Activated naive CD4-positive, alpha-beta T cell treated with Interleukin-2 at 50 U/mL for 16 hours (primary cell): Measurements from ENCODE around the gene LRP1.
"Not testable (repeated sequence)": the region's sequence is repeated elsewhere in the genome, so short reads cannot be mapped to it uniquely, and the experiment has no call there.

Experiments
- DNase-seq: peaks from one replicate; pipeline ENCODE4 v3.0.0-alpha.2; 2020

The LRP1 gene

GRCh38 chr12:57112492-57113294 lies 15.6 kb upstream of the LRP1 start:
- DNase-seq: no peak

DNA sequence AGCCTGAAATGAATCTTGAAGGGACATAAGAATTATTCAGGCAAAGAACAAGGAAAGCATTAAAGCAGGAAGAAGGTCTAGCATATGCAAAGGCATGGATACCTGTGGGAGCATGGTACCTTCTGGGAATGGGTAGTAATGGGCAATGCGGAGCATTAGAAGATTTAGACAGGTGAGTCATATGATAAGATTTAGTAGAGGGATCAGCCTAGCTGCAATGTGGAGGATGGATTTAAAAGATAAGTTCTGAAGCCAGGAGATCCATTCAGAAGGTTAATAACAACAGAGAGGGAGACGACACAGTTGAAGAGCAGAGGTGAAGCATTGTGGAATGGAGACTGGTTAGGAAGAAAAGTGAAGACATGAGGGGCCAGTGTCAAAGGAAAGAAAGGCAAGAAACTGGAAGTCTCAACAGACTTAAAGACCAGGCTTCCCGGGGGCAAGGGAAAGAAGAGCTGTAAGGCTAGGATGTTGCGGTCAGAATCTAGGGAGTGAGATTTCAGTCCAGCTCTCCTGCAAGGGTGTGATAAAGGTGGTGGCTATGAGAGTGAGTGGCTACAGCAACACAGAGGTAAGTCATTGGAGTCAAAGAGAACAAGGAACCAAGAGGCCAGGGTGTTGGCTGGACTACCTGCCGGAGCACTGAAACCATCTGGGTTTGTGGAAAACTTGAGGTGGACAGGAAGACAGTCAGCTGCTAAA lies 11.6 kb upstream of the LRP1 start:
- DNase-seq: no peak

DNA sequence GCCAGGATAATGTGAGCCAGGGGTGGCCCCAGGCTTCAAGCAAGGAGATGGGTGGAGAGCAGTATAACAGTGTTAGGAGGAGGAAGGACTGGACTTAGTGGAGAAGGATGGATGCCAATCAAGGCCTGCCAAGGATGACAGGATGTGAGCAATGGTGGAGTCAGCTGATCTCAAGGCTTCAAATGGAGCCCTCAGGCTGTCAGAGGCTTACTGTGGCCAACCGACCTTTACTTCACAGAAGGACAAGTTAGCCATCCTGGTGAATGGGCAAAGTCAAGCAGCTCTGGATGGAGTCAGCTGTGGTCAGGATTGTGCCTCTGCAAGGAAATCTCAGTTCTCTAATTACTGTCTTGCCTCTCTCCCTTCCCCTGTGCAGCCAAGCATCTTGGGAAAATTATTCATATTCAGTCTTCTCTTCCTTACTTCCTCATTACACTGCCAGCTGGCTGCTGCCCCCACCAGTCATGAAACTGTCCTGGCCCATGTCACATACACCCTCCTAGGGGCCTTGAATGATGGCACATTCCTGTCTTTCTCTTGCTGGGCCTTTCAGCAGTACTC lies 9.5 kb upstream of the LRP1 start:
- no peak for DNase-seq

DNA sequence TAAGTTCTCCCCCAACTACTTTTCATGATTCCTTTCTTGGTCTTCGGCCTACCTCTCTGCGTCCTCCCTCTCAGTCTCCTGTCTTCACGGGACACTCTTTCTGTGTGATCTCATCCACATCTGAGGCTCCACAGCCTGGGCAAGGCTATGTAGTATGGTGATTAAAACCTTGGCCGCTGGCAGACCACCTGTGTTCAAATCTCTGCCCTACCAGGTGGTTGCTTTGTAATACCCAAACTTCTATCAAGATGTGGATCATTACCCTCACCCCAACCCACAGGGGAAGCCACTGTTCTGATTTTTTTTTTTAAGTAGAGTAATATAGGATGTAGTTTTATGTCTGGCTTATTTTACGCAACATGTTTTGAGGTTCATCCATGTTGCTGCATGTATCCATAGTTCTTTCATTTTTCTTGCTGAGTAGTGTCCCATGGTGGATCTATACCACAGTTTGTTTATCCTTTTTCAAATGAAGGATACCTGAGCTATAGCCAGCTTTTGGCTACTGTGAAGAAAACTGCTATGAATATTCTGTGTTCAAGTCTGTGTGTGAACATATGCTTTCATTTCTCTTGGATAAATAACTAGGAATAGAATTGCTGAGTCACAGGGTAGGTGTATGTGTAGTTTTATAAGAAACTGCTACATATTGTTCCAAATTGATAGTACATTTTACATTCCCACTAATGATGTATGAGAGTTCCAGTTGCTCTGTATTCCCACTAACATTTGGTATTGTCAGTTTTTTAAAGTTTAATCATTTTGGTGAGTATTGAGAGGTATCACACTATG lies 8.8 kb upstream of the LRP1 start:
- no peak for DNase-seq

GRCh38 chr12:57120718-57121117 lies 7.6 kb upstream of the LRP1 start:
- not testable (repeated sequence) for DNase-seq

DNA sequence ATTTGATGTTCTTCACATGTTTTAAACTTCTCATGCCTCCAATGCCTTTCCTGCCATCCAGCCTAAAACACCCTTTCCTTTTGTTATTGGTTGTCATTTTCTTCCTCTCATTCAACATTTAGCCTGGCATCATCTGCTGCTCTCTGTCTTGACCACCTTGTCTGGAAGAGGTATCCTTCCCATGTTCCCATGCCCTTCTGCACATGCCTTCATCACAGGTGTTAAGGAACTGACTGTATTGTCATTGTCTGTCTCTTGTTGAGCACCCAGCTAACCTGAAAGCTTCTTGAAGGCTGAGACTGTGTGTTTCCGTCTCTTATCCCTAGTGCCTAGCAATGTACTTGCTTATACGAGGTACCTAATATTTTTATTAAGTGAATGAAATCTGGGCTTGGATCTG lies 4.5 kb upstream of the LRP1 start:
- DNase-seq: no peak

DNA sequence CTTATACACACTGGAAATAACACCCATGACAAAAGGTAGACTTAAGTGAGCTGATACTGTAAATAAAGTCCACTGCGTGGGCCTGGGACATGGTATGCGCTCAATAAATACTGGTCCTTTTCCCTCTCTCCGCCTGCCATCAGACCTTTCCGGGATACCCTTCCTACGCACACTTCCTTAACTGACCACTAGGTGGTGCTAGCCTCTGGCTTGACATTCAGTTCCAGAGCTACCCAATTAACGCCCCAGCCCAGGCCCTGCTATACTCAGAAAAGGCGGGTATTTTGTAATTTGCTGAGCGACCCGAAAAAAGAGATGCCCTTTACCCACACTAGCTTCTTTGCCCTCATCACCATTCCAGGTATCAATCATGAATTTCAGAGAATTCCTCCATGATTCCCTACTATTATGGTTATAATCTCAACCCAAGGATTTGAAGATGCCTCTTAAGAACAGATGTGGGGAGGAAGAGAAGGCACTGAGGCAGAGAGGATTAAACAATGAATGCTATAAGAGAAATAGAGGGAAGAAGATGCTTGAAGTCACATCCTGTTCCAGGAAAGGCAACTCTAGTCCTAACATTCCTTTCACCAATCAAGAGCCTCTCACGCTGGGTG lies 3.9 kb upstream of the LRP1 start:
- peak; percentile 79 for DNase-seq

GRCh38 chr12:57126061-57126460 lies 2.2 kb upstream of the LRP1 start:
- no peak for DNase-seq

GRCh38 chr12:57126561-57126960 lies 1.7 kb upstream of the LRP1 start:
- no peak for DNase-seq

- peak; percentile 46 for DNase-seq
Measured at GRCh38 chr12:57127101-57127725, 1.1 kb upstream of the LRP1 start.

DNA sequence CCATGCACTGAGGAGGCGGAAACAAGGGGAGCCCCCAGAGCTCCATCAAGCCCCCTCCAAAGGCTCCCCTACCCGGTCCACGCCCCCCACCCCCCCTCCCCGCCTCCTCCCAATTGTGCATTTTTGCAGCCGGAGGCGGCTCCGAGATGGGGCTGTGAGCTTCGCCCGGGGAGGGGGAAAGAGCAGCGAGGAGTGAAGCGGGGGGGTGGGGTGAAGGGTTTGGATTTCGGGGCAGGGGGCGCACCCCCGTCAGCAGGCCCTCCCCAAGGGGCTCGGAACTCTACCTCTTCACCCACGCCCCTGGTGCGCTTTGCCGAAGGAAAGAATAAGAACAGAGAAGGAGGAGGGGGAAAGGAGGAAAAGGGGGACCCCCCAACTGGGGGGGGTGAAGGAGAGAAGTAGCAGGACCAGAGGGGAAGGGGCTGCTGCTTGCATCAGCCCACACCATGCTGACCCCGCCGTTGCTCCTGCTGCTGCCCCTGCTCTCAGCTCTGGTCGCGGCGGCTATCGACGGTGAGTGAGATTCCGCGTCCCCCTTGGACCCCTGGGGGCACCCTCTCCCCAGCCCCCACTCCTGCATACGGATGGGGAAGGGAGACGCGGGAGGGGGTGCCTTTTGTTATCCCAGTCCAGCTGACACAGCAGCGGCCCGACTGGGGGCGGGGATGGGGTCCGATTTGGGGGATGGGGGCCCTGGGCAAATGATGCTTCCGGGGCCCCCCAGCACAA lies 400 bp downstream of the LRP1 start:
- DNase-seq: no peak

- no peak for DNase-seq
Measured at GRCh38 chr12:57129321-57129842, 1.1 kb downstream of the LRP1 start.

GRCh38 chr12:57129889-57130288 lies 1.6 kb downstream of the LRP1 start:
- no peak for DNase-seq

DNA sequence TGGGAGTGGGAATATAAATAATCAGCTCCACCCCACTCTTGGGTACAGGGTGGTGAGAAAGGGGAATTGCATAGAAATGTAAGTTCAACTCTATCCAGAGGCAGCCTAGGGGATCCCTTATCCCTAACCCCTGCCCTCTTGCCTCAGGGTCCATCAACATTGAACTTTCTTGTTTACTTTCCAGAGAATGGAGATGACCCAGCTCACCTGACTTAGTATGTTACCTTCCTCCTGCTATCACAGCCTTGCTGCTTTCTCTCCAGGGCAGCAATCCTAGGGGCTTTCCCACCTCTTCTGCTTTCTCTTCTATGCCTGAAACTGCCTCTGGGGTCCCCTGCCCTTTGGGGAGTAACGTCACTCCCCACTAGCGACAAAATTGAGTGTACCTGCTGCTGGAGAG lies 2.7 kb downstream of the LRP1 start:
- no peak for DNase-seq

GRCh38 chr12:57131896-57132744 lies 3.8 kb downstream of the LRP1 start:
- DNase-seq: no peak

DNA sequence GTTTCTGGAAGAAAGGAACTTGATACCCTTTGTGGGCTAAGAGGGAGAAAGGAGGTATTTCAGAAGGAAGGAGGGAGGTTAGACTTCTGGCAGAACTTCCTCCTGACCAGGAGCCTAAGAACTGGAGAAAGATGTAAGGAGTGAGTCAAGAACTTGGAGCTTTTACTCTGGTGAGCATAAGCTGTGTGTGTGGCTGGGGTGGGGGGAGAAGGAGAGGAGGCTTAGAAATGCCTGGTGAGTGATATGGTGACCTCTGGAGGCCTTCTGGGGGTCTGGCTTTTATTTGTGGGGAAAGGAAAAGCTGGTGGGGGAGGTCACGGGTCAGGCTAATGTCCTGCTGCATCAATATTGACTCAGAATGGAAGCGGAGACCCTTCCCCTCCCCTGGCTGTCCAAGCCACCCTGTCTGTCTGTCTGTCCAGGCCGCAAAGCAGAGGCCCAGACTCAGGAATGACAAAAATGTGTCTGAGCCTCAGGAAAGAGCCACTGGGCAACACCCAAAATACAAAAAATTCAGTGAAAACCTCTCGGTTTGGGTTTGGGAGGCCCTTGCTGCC lies 4.8 kb downstream of the LRP1 start:
- no peak for DNase-seq

- no peak for DNase-seq
Measured at GRCh38 chr12:57133916-57134315, 5.6 kb downstream of the LRP1 start.

DNA sequence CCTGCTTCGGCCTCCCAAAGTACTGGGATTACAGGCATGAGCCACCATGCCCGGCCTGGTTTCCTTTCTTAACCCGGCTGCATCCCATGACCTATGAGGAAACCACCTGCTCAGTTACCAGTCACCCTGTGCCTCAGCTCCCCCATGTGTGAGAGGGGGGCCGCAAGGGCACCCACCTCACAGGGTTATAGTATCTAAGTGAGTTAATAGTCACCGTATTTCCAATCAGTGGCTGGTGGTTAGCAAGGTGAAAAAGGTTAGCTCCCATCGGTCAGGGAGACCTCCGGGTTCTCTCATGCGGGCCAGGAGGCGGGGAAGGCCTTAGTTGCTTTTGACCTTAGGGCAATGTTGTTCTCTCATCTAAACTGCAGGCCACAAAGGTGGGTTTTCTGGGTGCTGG lies 6.7 kb downstream of the LRP1 start:
- DNase-seq: no peak

DNA sequence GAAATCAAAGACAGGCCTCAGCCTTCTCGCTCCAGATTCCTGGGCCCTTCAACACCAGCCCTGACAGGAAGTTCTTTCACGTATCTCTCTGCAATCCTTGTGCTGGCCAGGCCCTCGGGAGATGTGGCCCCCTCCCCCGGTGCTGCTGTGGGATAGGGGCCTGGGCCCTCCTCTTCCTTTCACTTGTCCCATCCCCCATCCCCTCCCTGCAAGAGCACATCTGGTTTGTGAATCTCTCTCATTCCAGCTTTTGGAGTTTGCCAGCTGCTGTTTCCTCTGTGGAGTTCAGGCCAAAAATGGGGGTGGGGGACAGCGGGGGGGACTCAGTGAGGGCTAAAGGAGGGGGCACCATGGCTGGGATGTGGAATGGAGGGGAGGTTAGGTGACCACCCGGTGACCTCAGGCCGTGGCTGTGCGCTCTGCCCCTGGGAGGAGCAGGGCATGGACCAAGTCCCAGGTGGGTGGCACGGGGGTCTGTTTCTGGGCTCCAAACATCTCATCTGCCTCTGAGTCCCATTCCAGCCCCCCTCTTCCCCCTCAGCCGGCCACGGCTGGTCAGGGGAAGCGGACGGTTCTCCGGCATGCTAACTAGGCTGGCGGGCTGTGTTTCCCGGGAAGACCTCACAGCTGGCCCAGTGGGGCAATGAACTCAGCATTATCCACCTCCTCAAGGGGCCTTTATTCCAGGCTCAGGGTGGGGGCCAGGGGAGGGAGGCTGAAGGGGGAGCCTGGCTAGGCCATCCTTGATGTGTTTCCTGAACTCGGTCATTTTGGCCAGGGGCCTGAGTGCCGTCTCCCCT lies 7.4 kb downstream of the LRP1 start:
- no peak for DNase-seq
